ENCODE data around the gene ABLIM3. TPM values are rescaled to one million over a fixed set of nuclear protein-coding genes. Genes with fewer than 3 reads are reported as not detected.

ABLIM3 gene
- total and polyA plus RNA-seq, 12 donors = 53.6 to 189 (median 103) TPM

DNA sequence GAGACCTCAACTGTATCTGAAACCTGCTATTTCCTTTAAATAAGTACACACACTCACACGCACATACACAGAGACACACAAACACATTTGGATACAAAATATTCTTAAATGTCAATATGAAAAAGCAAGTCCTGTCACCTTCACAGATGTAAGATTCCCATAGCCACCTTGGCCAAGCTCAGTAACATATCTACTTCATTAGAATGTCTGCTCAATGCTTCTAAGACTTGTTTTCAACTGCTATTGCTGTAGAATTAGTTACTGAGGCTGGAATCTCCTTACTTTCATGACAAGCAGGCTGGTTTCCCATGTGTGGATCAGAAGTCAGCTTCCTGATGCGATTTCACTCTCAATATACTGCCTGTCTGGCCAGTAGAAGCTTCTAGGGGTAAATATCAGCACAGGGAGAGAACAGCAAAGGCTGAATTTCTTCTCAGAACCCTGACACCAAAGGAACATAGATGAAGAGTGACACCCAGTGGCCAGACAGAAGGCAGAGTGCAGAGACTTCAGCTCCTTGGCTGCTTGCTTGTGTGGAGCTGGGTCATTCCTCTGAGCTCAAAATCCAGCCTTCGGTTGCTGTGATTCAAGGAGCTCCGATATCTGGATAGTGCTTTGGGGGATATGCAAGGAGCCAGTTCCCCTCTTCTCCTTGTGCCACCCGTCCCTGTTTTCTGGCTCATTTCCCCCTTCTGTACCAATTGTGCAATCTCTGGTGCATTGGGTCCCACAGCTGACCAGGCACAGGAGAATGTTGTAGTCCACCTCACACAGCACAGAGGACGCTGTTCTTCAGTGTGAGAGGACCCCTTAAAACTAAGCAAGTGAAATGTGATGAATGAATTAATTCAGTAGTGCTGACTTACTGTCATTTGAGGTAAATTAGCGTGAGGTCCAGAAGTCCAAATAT lies 26.6 kb upstream of the ABLIM3 start:
- no peak overlapping the region for H3K4me3 ChIP-seq
- intact Hi-C loops (cut with DNase I) = loop anchor here (1.0 to 10.0 kb wide), 17 partner anchors 50 to 930 kb away; partner anchors contain the start of genes SH3TC2 (in 4 of the 10) and ADRB2 (in 1 of the 10)
- WGBS, 2 donors = 32 to 35% methylated on average over 7 of the region's 7 CpGs
- peak in 1 of 2 donors; percentile 76 for DNase-seq
- H3K27me3 ChIP-seq = no peaks in the 10 kb centered on the region
- peaks cover 0 to 12% (median 6%) of the 10 kb centered on the region in 9 donors for H3K4me1 ChIP-seq
- H3K9me3 ChIP-seq = no peaks in the 10 kb centered on the region
- ATAC-seq = peak; percentile 91 to 98 (median 95)
- H3K36me3 ChIP-seq = no peaks in the 10 kb centered on the region
- TF ChIP-seq, protein P1, sequence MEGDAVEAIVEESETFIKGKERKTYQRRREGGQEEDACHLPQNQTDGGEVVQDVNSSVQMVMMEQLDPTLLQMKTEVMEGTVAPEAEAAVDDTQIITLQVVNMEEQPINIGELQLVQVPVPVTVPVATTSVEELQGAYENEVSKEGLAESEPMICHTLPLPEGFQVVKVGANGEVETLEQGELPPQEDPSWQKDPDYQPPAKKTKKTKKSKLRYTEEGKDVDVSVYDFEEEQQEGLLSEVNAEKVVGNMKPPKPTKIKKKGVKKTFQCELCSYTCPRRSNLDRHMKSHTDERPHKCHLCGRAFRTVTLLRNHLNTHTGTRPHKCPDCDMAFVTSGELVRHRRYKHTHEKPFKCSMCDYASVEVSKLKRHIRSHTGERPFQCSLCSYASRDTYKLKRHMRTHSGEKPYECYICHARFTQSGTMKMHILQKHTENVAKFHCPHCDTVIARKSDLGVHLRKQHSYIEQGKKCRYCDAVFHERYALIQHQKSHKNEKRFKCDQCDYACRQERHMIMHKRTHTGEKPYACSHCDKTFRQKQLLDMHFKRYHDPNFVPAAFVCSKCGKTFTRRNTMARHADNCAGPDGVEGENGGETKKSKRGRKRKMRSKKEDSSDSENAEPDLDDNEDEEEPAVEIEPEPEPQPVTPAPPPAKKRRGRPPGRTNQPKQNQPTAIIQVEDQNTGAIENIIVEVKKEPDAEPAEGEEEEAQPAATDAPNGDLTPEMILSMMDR (IDR thresholded peaks at IDR 0.05) = peak; percentile 54 to 88 (median 75)
- H3K27ac ChIP-seq = peak overlapping the region in 6 of 10 donors; percentile 43 to 73 (median 59)

DNA sequence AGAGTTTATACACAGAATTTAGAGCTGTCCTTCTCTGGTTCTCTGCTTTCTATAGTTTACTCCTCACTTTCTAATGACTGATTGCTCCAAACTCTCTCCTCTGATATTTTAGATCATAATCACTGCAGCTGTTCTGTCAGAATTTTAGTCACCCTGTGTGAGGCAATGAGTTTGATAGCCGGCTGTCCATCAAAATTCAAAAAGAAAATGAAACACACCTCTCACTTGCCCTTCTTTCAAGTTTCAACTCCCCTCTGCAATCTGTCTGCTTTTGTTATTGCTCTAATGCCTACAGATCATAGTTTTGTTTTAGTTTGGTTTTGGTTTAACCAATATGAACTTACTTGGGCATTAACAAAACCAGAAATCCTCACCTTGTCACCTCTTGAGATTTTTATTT lies 23.3 kb upstream of the ABLIM3 start:
- Histone ChIP-seq H3K9me3 (no peaks in the 10 kb centered on the region), H3K4me1 (peaks cover 0 to 12% (median 6%) of the 10 kb centered on the region in 9 donors), H3K36me3 (no peaks in the 10 kb centered on the region), H3K27me3 (no peaks in the 10 kb centered on the region), H3K27ac (no peak overlapping the region), H3K4me3 (no peak overlapping the region)
- intact Hi-C loops (cut with DNase I) = loop anchor here in 8 of 10 donors (2.0 to 10.0 kb wide), 7 partner anchors 53 to 933 kb away; partner anchors contain the start of genes ADRB2 (in 1 of the 8) and SH3TC2 (in 1 of the 8)
- no peak for DNase-seq
- TF ChIP-seq, protein P1 (IDR thresholded peaks at IDR 0.05) = no peak
- ATAC-seq = no peak
- 97 to 98% methylated on average over 1 of the region's 1 CpG for WGBS, 2 donors

DNA sequence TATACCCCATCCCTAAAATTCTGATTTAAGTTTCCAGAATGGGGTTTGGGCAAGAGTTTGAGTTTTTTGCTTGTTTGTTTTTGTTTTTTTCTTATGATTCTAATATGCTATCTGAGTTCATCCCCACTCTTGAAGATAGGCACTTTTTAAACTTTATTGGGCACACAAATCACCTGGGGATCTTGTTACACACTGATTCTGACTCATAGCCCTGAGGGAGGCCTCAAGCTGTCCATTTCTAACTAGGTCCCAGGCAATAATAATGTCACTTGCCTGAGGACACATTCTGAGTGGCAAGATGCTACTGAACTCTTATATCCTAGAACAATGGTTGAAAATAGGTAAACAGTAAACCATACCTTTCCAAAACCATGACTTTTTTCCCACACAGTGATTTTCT lies 22.8 kb upstream of the ABLIM3 start:
- H3K4me3 ChIP-seq = no peak overlapping the region
- H3K4me1 ChIP-seq = peaks cover 0 to 12% (median 5%) of the 10 kb centered on the region in 9 donors
- no peaks in the 10 kb centered on the region for H3K9me3 ChIP-seq
- no peak for DNase-seq
- no peaks in the 10 kb centered on the region for H3K27me3 ChIP-seq
- no peak overlapping the region for H3K27ac ChIP-seq
- H3K36me3 ChIP-seq = no peaks in the 10 kb centered on the region
- intact Hi-C loops (cut with DNase I) = loop anchor here in 7 of 10 donors (10.0 kb wide), 6 partner anchors 54 to 934 kb away; partner anchors contain the start of genes ADRB2 (in 1 of the 7) and SH3TC2 (in 1 of the 7)
- no peak for ATAC-seq
- TF ChIP-seq, protein P1 (IDR thresholded peaks at IDR 0.05) = no peak

DNA sequence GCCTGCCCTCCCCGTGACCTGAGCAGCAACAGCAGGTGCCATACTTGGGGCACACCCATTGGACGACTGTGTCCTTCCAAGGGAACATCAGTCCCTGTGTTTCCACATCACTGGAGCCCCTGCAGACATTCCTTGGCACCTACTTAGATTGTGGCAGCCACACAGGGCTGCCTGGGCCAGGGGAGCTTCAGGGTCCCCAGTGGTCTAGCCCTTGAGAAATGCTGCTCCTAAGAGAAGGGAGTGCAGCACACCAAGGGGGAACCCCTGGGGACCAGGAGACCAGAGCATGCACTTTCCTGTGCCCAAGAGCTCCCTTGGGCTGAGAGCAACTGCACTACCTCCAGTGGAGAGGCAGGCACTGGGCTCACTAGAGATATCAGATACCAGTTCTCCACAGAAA lies 20.1 kb upstream of the ABLIM3 start:
- Histone ChIP-seq H3K4me3 (no peak overlapping the region), H3K27ac (no peak overlapping the region), H3K27me3 (no peaks in the 10 kb centered on the region), H3K36me3 (no peaks in the 10 kb centered on the region), H3K4me1 (peaks cover 0 to 5% (median 0%) of the 10 kb centered on the region in 9 donors), H3K9me3 (no peaks in the 10 kb centered on the region)
- ATAC-seq (peak in 2 of 8 donors; percentile 23 to 38), DNase-seq (no peak)
- TF ChIP-seq, protein P1 (IDR thresholded peaks at IDR 0.05) = no peak
- WGBS, 2 donors = 77 to 79% methylated on average over 2 of the region's 2 CpGs
- intact Hi-C loops (cut with DNase I) = no loop called here
